ENCODE data around the gene GAD1. TPM values are rescaled to one million over a fixed set of nuclear protein-coding genes. Genes with fewer than 3 reads are reported as not detected.

The GAD1 gene
- total and polyA plus RNA-seq, 10 of the 15 experiments (the other 5 are each of a cell fraction or from before 2014, with no cell fraction given): 0.04 to 3.4 (median 0.42) TPM

- no peak for TF ChIP-seq NR2C1 (IDR thresholded peaks at IDR 0.05)
- TF ChIP-seq PBX3 (IDR thresholded peaks at IDR 0.05; ENCODE audit: insufficient replicate concordance, low read depth, low read length): no peak
- no peak for TF ChIP-seq SIN3A (IDR thresholded peaks at IDR 0.05; ENCODE audit: low read depth, low read length)
- TF ChIP-seq JUND (IDR thresholded peaks at IDR 0.05; ENCODE audit: low read depth, low read length): no peak
- TF ChIP-seq SREBF1 (IDR thresholded peaks at IDR 0.05; ENCODE audit: low read length): no peak
- no peak for TF ChIP-seq SUZ12 (IDR thresholded peaks at IDR 0.05; ENCODE audit: unreplicated experiment)
- TF ChIP-seq NFXL1 (IDR thresholded peaks at IDR 0.05; ENCODE audit: borderline replicate concordance): no peak
Observed at GRCh38 chr2:170827841-170828532, 11.3 kb downstream of the GAD1 start (continued).

GRCh38 chr2:170828533-170828916, 11.8 kb downstream of the GAD1 start:
- ATAC-seq (no peak), DNase-seq (ENCODE audit: low read depth, low spot score) (no peak), FAIRE-seq (no peak)
- Histone ChIP-seq H3K27me3 (replicated peaks in 1 of 2; ENCODE audit: control insufficient read depth in 2 of 2, insufficient read depth in 2 of 2, low read length in 1 of 2) (peaks cover 2 to 9% of the 10 kb centered on the region in 2 experiments; a peak in 3 of 4 replicates), H3K9me3 (replicated peaks; ENCODE audit: control insufficient read depth, insufficient read depth, low read length) (no peaks in the 10 kb centered on the region), H3K36me3 (ENCODE audit: control insufficient read depth in 2 of 2, insufficient read depth in 2 of 2, low read length in 1 of 2) (no peaks in the 10 kb centered on the region), H3K79me2 (ENCODE audit: control insufficient read depth, insufficient read depth, low read length) (no peaks in the 10 kb centered on the region), H3K4me1 (ENCODE audit: control insufficient read depth, insufficient read depth, low read length) (no peaks in the 10 kb centered on the region), H3K9ac (ENCODE audit: control insufficient read depth, insufficient read depth, low read length) (no peak overlapping the region), H3K4me2 (ENCODE audit: control insufficient read depth, insufficient read depth) (no peak overlapping the region), H2AFZ (ENCODE audit: control insufficient read depth, low read depth, low read length) (no peak overlapping the region), H4K20me1 (ENCODE audit: control insufficient read depth, insufficient read depth) (no peaks in the 10 kb centered on the region), H3K27ac (ENCODE audit: control insufficient read depth, insufficient read depth) (no peak overlapping the region), H3K4me3 (no peak overlapping the region)
- 3% methylated on average over 5 of the region's 5 CpGs for WGBS (ENCODE audit: insufficient coverage, insufficient replicate concordance, low lambda C conversion rate, missing lambda C conversion rate)
- no TSS peak for BruUV-seq (replicated peaks)
- CTCF ChIA-PET: no interaction called here
- POLR2A ChIA-PET: no interaction called here
- in situ Hi-C loops (cut with MboI): no loop called here
- RAD21 ChIA-PET (ENCODE audit: unreplicated experiment): no interaction called here
- TF ChIP-seq CHD2 (IDR thresholded peaks at IDR 0.05; ENCODE audit: borderline replicate concordance, low read depth, low read length): no peak
- TF ChIP-seq ZBTB33 (IDR thresholded peaks at IDR 0.05): no peak
- TF ChIP-seq PAX5 (IDR thresholded peaks at IDR 0.05; ENCODE audit: borderline replicate concordance, low read depth, low read length): no peak
- TF ChIP-seq IRF5 (IDR thresholded peaks at IDR 0.05; ENCODE audit: borderline replicate concordance): no peak
- TF ChIP-seq TCF3 (IDR thresholded peaks at IDR 0.05; ENCODE audit: borderline replicate concordance, insufficient read depth, low read depth, low read length): no peak
- TF ChIP-seq E4F1 (IDR thresholded peaks at IDR 0.05; ENCODE audit: borderline replicate concordance, partially characterized antibody): no peak
- no peak for TF ChIP-seq EGR1 (IDR thresholded peaks at IDR 0.05; ENCODE audit: borderline replicate concordance in 1 of 2, low read depth in 2 of 2, low read length in 2 of 2)
- TF ChIP-seq SPI1 (IDR thresholded peaks at IDR 0.05; ENCODE audit: borderline replicate concordance, insufficient read depth, low read depth, low read length): no peak
- intact Hi-C loops (cut with micrococcal nuclease; ENCODE audit: unreplicated experiment): no loop called here
- SMC1A ChIA-PET (ENCODE audit: uncharacterized antibody, unreplicated experiment): no interaction called here
